ENCODE data around the gene IRX4. TPM values are rescaled to one million over a fixed set of nuclear protein-coding genes. Genes with fewer than 3 reads are reported as not detected.

Gene IRX4
- total and polyA plus RNA-seq, 4 donors: not detected

GRCh38 chr5:1916041-1917001 lies 33.6 kb upstream of the IRX4 start:
- WGBS: 86% methylated on average over 34 of the region's 34 CpGs
- Histone ChIP-seq H3K27ac (ENCODE audit: low read depth in 1 of 2, low read length in 2 of 2) (no peak overlapping the region), H3K9ac (ENCODE audit: low read depth in 1 of 2, low read length in 2 of 2) (no peak overlapping the region), H3K9me3 (ENCODE audit: control insufficient read depth in 4 of 4, low read length in 3 of 4) (peaks cover 0 to 7% (median 2%) of the 10 kb centered on the region in 4 donors), H3K27me3 (ENCODE audit: control insufficient read depth in 4 of 4, insufficient read depth in 4 of 4, low read length in 3 of 4) (peaks cover 0 to 3% (median 0%) of the 10 kb centered on the region in 4 donors), H3K4me1 (ENCODE audit: control insufficient read depth in 4 of 4, insufficient read depth in 4 of 4, low read length in 3 of 4) (no peaks in the 10 kb centered on the region), H3K4me3 (ENCODE audit: low read depth in 1 of 3, low read length in 3 of 3) (no peak overlapping the region), H3K36me3 (ENCODE audit: control insufficient read depth in 4 of 4, insufficient read depth in 3 of 4, low read depth in 1 of 4, low read length in 3 of 4) (no peaks in the 10 kb centered on the region)
- no peak for DNase-seq (ENCODE audit: low spot score)
- TF ChIP-seq HNF4G (IDR thresholded peaks at IDR 0.05) (no peak), EGR1 (IDR thresholded peaks at IDR 0.05; ENCODE audit: low read depth in 2 of 2) (no peak), SP1 (IDR thresholded peaks at IDR 0.05) (no peak), RAD21 (IDR thresholded peaks at IDR 0.05) (no peak), TAF1 (conservative IDR thresholded peaks at IDR 0.05) (no peak), HNF4A (conservative IDR thresholded peaks at IDR 0.05) (no peak), NR2F2 (IDR thresholded peaks at IDR 0.05) (no peak), RXRA (IDR thresholded peaks at IDR 0.05) (no peak), MAX (IDR thresholded peaks at IDR 0.05) (no peak), YY1 (IDR thresholded peaks at IDR 0.05) (no peak), GABPA (IDR thresholded peaks at IDR 0.05 in 1 of 2, conservative IDR thresholded peaks at IDR 0.05 in 1 of 2) (no peak), REST (IDR thresholded peaks at IDR 0.05) (no peak), CTCF (IDR thresholded peaks at IDR 0.05; ENCODE audit: low read depth, low read length, missing input control) (no peak), FOXA2 (IDR thresholded peaks at IDR 0.05) (no peak), ATF3 (IDR thresholded peaks at IDR 0.05) (no peak), JUND (IDR thresholded peaks at IDR 0.05) (no peak), ZBTB33 (IDR thresholded peaks at IDR 0.05) (no peak), FOXA1 (IDR thresholded peaks at IDR 0.05) (no peak)
